ENCODE results near the gene SLC18A2. TPM values are rescaled to one million over a fixed set of nuclear protein-coding genes. Genes with fewer than 3 reads are reported as not detected.

The SLC18A2 gene
- total RNA-seq, 2 donors from 2014 or later, result 0.24 TPM

- no peaks in the 10 kb centered on the region for H3K4me1 ChIP-seq (ENCODE audit: control insufficient read depth, insufficient read depth, low read length)
- H3K4me3 Mint-ChIP-seq, result no peak overlapping the region
- H3K27me3 ChIP-seq (ENCODE audit: control insufficient read depth, insufficient read depth, low read length, poor library complexity, severe bottlenecking), result no peaks in the 10 kb centered on the region
- TF ChIP-seq, protein P1, sequence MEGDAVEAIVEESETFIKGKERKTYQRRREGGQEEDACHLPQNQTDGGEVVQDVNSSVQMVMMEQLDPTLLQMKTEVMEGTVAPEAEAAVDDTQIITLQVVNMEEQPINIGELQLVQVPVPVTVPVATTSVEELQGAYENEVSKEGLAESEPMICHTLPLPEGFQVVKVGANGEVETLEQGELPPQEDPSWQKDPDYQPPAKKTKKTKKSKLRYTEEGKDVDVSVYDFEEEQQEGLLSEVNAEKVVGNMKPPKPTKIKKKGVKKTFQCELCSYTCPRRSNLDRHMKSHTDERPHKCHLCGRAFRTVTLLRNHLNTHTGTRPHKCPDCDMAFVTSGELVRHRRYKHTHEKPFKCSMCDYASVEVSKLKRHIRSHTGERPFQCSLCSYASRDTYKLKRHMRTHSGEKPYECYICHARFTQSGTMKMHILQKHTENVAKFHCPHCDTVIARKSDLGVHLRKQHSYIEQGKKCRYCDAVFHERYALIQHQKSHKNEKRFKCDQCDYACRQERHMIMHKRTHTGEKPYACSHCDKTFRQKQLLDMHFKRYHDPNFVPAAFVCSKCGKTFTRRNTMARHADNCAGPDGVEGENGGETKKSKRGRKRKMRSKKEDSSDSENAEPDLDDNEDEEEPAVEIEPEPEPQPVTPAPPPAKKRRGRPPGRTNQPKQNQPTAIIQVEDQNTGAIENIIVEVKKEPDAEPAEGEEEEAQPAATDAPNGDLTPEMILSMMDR (conservative IDR thresholded peaks at IDR 0.05), result no peak
- H3K9ac ChIP-seq (ENCODE audit: extremely low read depth, low read length, poor library complexity, severe bottlenecking), result no peak overlapping the region
- H3K27ac ChIP-seq (ENCODE audit: low read depth, low read length), result no peak overlapping the region
- no peak for DNase-seq
- WGBS, 2 experiments (ENCODE audit: insufficient coverage in 1 of 2, insufficient read length in 1 of 2), result 88 to 100% methylated on average over 1 to 2 of the region's 2 CpGs
- peaks cover 9% of the 10 kb centered on the region for H3K4me1 Mint-ChIP-seq
- no peak overlapping the region for H3K4me3 ChIP-seq (ENCODE audit: low read length)
- no peaks in the 10 kb centered on the region for H3K27me3 Mint-ChIP-seq (ENCODE audit: insufficient read depth)
- peaks cover 25% of the 10 kb centered on the region for H3K36me3 ChIP-seq (ENCODE audit: control insufficient read depth, insufficient read depth, low read length)
- no peaks in the 10 kb centered on the region for H3K9me3 ChIP-seq (ENCODE audit: control insufficient read depth, low read length)
- H3K36me3 Mint-ChIP-seq (ENCODE audit: low read depth), result peaks cover 9% of the 10 kb centered on the region
- H3K9me3 Mint-ChIP-seq, result no peaks in the 10 kb centered on the region
- no peak overlapping the region for H3K27ac Mint-ChIP-seq
Measured at GRCh38 chr10:117316701-117317100, 75.8 kb downstream of the SLC18A2 start.

- DNase-seq, result no peak
- H3K9me3 ChIP-seq (ENCODE audit: control insufficient read depth, low read length), result no peaks in the 10 kb centered on the region
- Mint-ChIP-seq H3K36me3 (ENCODE audit: low read depth) (peaks cover 2% of the 10 kb centered on the region), H3K4me3 (no peak overlapping the region), H3K9me3 (no peaks in the 10 kb centered on the region), H3K27ac (no peak overlapping the region), H3K4me1 (peaks cover 2% of the 10 kb centered on the region), H3K27me3 (ENCODE audit: insufficient read depth) (no peaks in the 10 kb centered on the region)
- H3K36me3 ChIP-seq (ENCODE audit: control insufficient read depth, insufficient read depth, low read length), result peaks cover 18% of the 10 kb centered on the region
- no peaks in the 10 kb centered on the region for H3K27me3 ChIP-seq (ENCODE audit: control insufficient read depth, insufficient read depth, low read length, poor library complexity, severe bottlenecking)
- TF ChIP-seq, protein P1 (conservative IDR thresholded peaks at IDR 0.05), result peak; percentile 66
- H3K9ac ChIP-seq (ENCODE audit: extremely low read depth, low read length, poor library complexity, severe bottlenecking), result no peak overlapping the region
- H3K4me1 ChIP-seq (ENCODE audit: control insufficient read depth, insufficient read depth, low read length), result no peaks in the 10 kb centered on the region
- H3K4me3 ChIP-seq (ENCODE audit: low read length), result no peak overlapping the region
- no peak overlapping the region for H3K27ac ChIP-seq (ENCODE audit: low read depth, low read length)
Measured at GRCh38 chr10:117318909-117319308, 78.0 kb downstream of the SLC18A2 start.

DNA sequence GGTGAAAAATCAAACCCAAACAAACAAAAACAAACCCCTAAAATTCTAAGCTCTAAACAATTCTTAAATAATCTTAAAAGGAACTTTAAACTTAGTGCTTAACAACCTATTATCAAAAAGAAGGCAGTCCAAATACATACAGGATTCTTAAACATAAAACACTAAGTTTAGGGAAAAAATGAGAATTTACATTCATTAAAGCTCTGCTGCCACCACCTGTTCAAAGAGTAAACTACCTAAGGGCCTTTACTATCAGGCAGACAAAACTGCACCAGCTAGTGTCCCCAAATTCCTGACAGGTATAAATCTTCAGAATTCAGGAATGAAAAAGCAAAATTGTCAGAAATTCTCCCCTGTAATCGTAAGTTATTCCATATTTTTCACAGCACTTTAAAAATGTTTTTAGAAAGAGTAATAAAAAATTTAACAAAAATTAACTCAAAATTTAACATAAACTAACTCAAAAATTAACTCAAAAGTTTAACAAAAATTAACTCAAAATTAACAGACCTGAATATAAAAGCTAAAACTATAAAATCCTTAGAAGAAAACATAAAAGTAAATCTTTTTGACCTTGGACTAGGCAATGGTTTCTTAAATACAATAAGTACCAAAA lies 79.2 kb downstream of the SLC18A2 start:
- no peak overlapping the region for H3K9ac ChIP-seq (ENCODE audit: extremely low read depth, low read length, poor library complexity, severe bottlenecking)
- TF ChIP-seq, protein P1 (conservative IDR thresholded peaks at IDR 0.05), result peak; percentile 83
- 0% methylated on average over 1 of the region's 1 CpG; no CpG with 5 or more reads in 1 of the 2 experiments for WGBS, 2 experiments (ENCODE audit: insufficient coverage in 1 of 2, insufficient read length in 1 of 2)
- no peaks in the 10 kb centered on the region for H3K4me1 Mint-ChIP-seq
- no peaks in the 10 kb centered on the region for H3K27me3 ChIP-seq (ENCODE audit: control insufficient read depth, insufficient read depth, low read length, poor library complexity, severe bottlenecking)
- peaks cover 4% of the 10 kb centered on the region for H3K36me3 Mint-ChIP-seq (ENCODE audit: low read depth)
- no peak overlapping the region for H3K4me3 ChIP-seq (ENCODE audit: low read length)
- H3K36me3 ChIP-seq (ENCODE audit: control insufficient read depth, insufficient read depth, low read length), result peaks cover 18% of the 10 kb centered on the region
- H3K27ac Mint-ChIP-seq, result peak overlapping the region; percentile 26
- no peak for DNase-seq
- no peak overlapping the region for H3K27ac ChIP-seq (ENCODE audit: low read depth, low read length)
- H3K9me3 Mint-ChIP-seq, result no peaks in the 10 kb centered on the region
- no peaks in the 10 kb centered on the region for H3K27me3 Mint-ChIP-seq (ENCODE audit: insufficient read depth)
- H3K4me1 ChIP-seq (ENCODE audit: control insufficient read depth, insufficient read depth, low read length), result no peaks in the 10 kb centered on the region
- H3K9me3 ChIP-seq (ENCODE audit: control insufficient read depth, low read length), result peaks cover 9% of the 10 kb centered on the region
- no peak overlapping the region for H3K4me3 Mint-ChIP-seq

All from endodermal cell (in vitro differentiated cells).